HUES48 (cell line): ENCODE data around the gene RAB36.
A peak's percentile ranks its signal among the peaks of the same experiment; 100 is the strongest.

Source experiments
- H3K27ac ChIP-seq: one replicate; pipeline ENCODE4 v1.7.0; 2013; ENCODE audit warnings: low read depth, low read length, inconsistent platforms
- H3K27me3 ChIP-seq: 2 replicates; pipeline ENCODE4 v1.6.1; 2013; ENCODE audit warnings: mild to moderate bottlenecking, low read length; ENCODE audit not compliant: control insufficient read depth, insufficient read depth
- H3K36me3 ChIP-seq: 2 replicates; pipeline ENCODE4 v1.6.1; 2013; ENCODE audit warnings: low read length; ENCODE audit not compliant: control insufficient read depth, insufficient read depth
- H3K4me1 ChIP-seq: 2 replicates; pipeline ENCODE4 v1.6.1; 2013; ENCODE audit warnings: mild to moderate bottlenecking, low read length; ENCODE audit not compliant: control insufficient read depth, insufficient read depth
- H3K4me3 ChIP-seq: 2 replicates; pipeline ENCODE4 v1.5.1; 2013; ENCODE audit warnings: mild to moderate bottlenecking, low read depth, low read length
- H3K9ac ChIP-seq: 2 replicates; pipeline ENCODE4 v1.6.1; 2013; ENCODE audit warnings: mild to moderate bottlenecking, low read depth, low read length, moderate library complexity
- H3K9me3 ChIP-seq: 2 replicates; pipeline ENCODE4 v1.6.1; 2013; ENCODE audit warnings: low read length; ENCODE audit not compliant: control insufficient read depth, insufficient read depth

Gene RAB36

DNA sequence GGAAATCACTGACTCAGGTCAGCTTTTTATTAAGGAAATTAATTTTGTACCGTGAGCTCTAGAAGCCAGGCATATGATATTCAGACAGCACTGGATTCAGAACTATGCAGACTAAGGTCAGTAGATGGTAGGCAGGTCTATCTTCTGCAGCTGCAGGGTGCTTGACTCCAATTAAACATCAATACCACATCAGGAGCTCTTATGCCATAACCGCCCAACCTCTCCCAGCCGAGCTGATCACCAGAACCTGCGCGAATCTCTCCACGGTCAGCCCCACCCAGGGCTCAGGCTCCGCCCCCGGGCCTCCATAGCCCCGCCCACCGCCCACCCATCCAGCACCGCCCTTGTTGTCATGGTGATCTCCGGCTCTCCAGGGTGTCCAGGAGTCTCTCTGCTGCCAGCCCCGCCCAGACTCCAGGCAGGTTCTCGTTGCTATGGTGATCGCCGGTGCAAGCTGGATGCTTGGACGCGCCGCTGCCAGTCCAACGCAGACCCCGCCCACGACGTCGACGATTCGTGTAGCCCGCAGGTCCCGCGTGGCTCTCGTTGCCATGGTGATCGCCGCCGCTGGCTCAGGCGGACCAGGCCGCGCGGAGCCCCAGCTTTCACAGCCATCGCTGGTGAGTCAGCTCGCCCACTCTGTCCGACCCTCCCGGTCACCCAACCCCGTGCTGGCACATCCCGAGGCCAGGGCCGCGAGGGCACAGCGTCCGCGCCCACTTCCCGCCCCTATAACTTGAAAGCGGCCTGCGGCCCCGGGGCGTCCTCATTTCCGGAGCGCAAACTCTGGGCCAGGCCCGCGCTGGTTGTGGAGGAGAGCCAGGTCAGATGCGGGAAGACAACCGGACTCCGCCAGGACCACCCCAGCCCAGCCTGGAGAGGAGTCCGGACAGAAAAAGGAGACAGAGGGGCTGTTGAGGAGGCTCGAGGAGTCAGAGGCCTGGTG, at the start of gene RAB36:
RAB36 (plus strand) TSS at position 546 of the 946 bp plus-strand sequence. CDS start 1,140 bp downstream, outside the sequence.
- Histone ChIP-seq H3K4me3 (peak within 1 kb of the TSS; percentile 67), H3K4me1 (peaks cover 12% of the 10 kb centered on the region), H3K9me3 (no peaks in the 10 kb centered on the region), H3K27ac (no peak within 1 kb of the TSS), H3K9ac (no peak within 1 kb of the TSS), H3K36me3 (no peaks in the 10 kb centered on the region), H3K27me3 (peaks cover 12% of the 10 kb centered on the region)

- Histone ChIP-seq H3K4me1 (no peaks in the 10 kb centered on the region), H3K4me3 (no peak overlapping the region), H3K27me3 (no peaks in the 10 kb centered on the region), H3K36me3 (peaks cover 9% of the 10 kb centered on the region; the same call in 1 of the 2 replicates), H3K27ac (no peak overlapping the region), H3K9ac (no peak overlapping the region), H3K9me3 (no peaks in the 10 kb centered on the region)
These were observed 49.4 kb upstream of the RAB36 start for GRCh38 chr22:23095733-23096342.

GRCh38 chr22:23097412-23098229, 47.7 kb upstream of the RAB36 start:
- Histone ChIP-seq H3K36me3 (peaks cover 9% of the 10 kb centered on the region; the same call in 1 of the 2 replicates), H3K9me3 (no peaks in the 10 kb centered on the region), H3K9ac (no peak overlapping the region), H3K4me1 (no peaks in the 10 kb centered on the region), H3K4me3 (no peak overlapping the region), H3K27ac (no peak overlapping the region), H3K27me3 (no peaks in the 10 kb centered on the region)

GRCh38 chr22:23098230-23098705, 47.0 kb upstream of the RAB36 start:
- Histone ChIP-seq H3K36me3 (peaks cover 9% of the 10 kb centered on the region; the same call in 1 of the 2 replicates), H3K4me1 (no peaks in the 10 kb centered on the region), H3K27ac (no peak overlapping the region), H3K9me3 (no peaks in the 10 kb centered on the region), H3K4me3 (no peak overlapping the region), H3K9ac (no peak overlapping the region), H3K27me3 (no peaks in the 10 kb centered on the region)

- peaks cover 9% of the 10 kb centered on the region; the same call in 1 of the 2 replicates for H3K36me3 ChIP-seq
- H3K9ac ChIP-seq = no peak overlapping the region
- no peak overlapping the region for H3K4me3 ChIP-seq
These were observed 46.4 kb upstream of the RAB36 start for GRCh38 chr22:23098718-23099530.

DNA sequence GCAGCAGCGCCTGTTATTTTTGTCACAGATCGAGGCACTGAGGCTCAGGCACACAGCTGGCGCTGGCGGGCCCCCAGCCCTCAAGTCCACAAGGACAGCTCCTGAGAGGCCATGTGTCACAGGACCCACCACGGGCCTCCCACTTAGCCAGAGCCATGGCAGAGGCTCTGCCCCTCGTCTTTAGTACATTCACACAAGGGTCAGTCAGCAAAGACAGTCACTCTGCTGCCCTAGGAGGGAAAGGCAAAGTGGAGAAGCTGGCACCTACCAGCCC, 45.8 kb upstream of the RAB36 start:
- Histone ChIP-seq H3K9me3 (no peaks in the 10 kb centered on the region), H3K27ac (no peak overlapping the region), H3K9ac (no peak overlapping the region), H3K4me3 (no peak overlapping the region), H3K4me1 (no peaks in the 10 kb centered on the region), H3K36me3 (peaks cover 9% of the 10 kb centered on the region; the same call in 1 of the 2 replicates), H3K27me3 (no peaks in the 10 kb centered on the region)

More at GRCh38 chr22:23098718-23099530, 46.4 kb upstream of the RAB36 start:
- H3K27me3 ChIP-seq = no peaks in the 10 kb centered on the region
- no peaks in the 10 kb centered on the region for H3K4me1 ChIP-seq
- H3K27ac ChIP-seq = no peak overlapping the region
- H3K9me3 ChIP-seq = no peaks in the 10 kb centered on the region

DNA sequence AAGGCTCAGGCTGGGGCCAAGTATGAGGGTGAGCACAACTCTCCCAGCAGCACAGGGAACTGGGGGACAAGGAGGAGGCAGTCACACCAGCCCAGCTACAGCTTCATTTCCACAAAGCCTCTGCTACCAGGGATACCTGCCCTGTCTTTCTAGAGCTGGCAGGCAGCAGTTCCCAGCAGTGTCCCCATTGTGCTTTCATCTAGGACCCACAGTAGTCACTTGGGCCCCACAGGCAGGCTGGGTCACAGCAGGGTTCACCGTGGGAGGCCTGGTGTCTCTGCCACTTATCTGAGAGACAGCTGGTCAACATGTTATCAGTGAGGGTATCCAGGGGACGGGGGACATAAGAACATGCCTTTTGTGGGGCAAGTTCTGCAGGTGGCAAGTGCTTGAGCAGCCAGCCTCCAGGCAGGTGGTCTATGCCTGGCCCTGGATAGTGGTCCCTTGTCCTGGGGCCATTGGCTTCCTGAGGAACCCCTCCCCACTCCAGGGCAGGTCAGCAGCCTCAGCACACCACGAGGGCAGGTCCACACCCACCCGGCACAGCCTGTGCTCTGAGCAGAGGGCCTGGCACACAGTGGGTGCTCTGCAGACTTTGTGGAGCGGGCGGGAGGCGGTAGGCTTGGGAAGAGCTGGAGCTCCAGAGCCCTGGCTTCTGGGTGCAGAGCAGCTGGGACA, 45.0 kb upstream of the RAB36 start:
- Histone ChIP-seq H3K4me3 (no peak overlapping the region), H3K4me1 (no peaks in the 10 kb centered on the region), H3K9ac (no peak overlapping the region)

GRCh38 chr22:23101524-23101923, 43.8 kb upstream of the RAB36 start:
- no peaks in the 10 kb centered on the region for H3K9me3 ChIP-seq
- no peak overlapping the region for H3K4me3 ChIP-seq
- no peaks in the 10 kb centered on the region for H3K4me1 ChIP-seq
- peaks cover 2% of the 10 kb centered on the region; the same call in 1 of the 2 replicates for H3K36me3 ChIP-seq
- H3K27ac ChIP-seq = no peak overlapping the region
- H3K9ac ChIP-seq = no peak overlapping the region
- H3K27me3 ChIP-seq = no peaks in the 10 kb centered on the region

More for the DNA sequence above, 45.0 kb upstream of the RAB36 start:
- no peaks in the 10 kb centered on the region for H3K27me3 ChIP-seq
- H3K27ac ChIP-seq = no peak overlapping the region
- peaks cover 9% of the 10 kb centered on the region; the same call in 1 of the 2 replicates for H3K36me3 ChIP-seq
- H3K9me3 ChIP-seq = no peaks in the 10 kb centered on the region

- H3K36me3 ChIP-seq = no peaks in the 10 kb centered on the region
- no peaks in the 10 kb centered on the region for H3K9me3 ChIP-seq
- H3K27me3 ChIP-seq = no peaks in the 10 kb centered on the region
- no peaks in the 10 kb centered on the region for H3K4me1 ChIP-seq
- no peak overlapping the region for H3K27ac ChIP-seq
- H3K4me3 ChIP-seq = no peak overlapping the region
- no peak overlapping the region for H3K9ac ChIP-seq
These were observed 43.1 kb upstream of the RAB36 start for GRCh38 chr22:23102002-23102655.
